IMR-90 (cell line): ENCODE results near the gene SORBS1. TPM values are rescaled to one million over a fixed set of nuclear protein-coding genes. Genes with fewer than 3 reads are reported as not detected.

Experiments used
- ATAC-seq: fragments of 200-7000 bp; cut with Tn5 transposase; 2 replicates; pipeline ENCODE4 v1.9.1; 2020; ENCODE audit warnings: low read depth, mild to moderate bottlenecking, moderate library complexity
- BruUV-seq: library from RNA; stranded (reverse); fragments of 400-500 nt; replicated peaks from 2 replicates; lab custom pipeline; 2021; lab: Mats Ljungman, UMichigan
- CTCF ChIA-PET: fragments of 300-600 bp; formaldehyde crosslinking; extraction: SDS; loops from one replicate; lab custom pipeline; 2021; ENCODE audit warnings: antibody characterized with exemption; lab: Yijun Ruan, JAX
- POLR2A ChIA-PET: fragments of 300-600 bp; sonication (Branson Sonifier 250); formaldehyde crosslinking; loops from one replicate; lab custom pipeline; 2022; ENCODE audit warnings: antibody characterized with exemption; ENCODE audit not compliant: unreplicated experiment; lab: Charles Lee
- DNase-seq: peaks from one replicate; pipeline ENCODE4 v3.0.0; 2013
- H2AFZ ChIP-seq: replicated peaks from 2 replicates; pipeline ENCODE3; 2013; ENCODE audit warnings: low read length, mild to moderate bottlenecking; ENCODE audit not compliant: poor library complexity
- H2AK5ac ChIP-seq: 2 replicates; pipeline ENCODE4 v1.6.1; 2013; ENCODE audit warnings: low read depth, low read length, inconsistent platforms
- H2AK9ac ChIP-seq: replicated peaks from 2 replicates; pipeline ENCODE3; 2013; ENCODE audit warnings: mild to moderate bottlenecking, low read depth, low read length, moderate library complexity; ENCODE audit not compliant: poor library complexity
- H2BK120ac ChIP-seq: 2 replicates; pipeline ENCODE4 v1.6.1; 2013; ENCODE audit warnings: low read depth, low read length, inconsistent platforms
- H2BK15ac ChIP-seq: 3 replicates; pipeline ENCODE4 v1.6.1; 2013; ENCODE audit warnings: low read depth, low read length, inconsistent platforms
- H2BK20ac ChIP-seq: 2 replicates; pipeline ENCODE4 v1.6.1; 2013; ENCODE audit warnings: low read depth, mild to moderate bottlenecking, inconsistent platforms, low read length, moderate library complexity
- H2BK5ac ChIP-seq: 2 replicates; pipeline ENCODE4 v1.6.1; 2013; ENCODE audit warnings: mild to moderate bottlenecking, low read depth, low read length, inconsistent platforms; ENCODE audit not compliant: poor library complexity, severe bottlenecking
- H3K14ac ChIP-seq: replicated peaks from 2 replicates; pipeline ENCODE4 v1.6.1; 2013; ENCODE audit warnings: low read depth, low read length, inconsistent platforms
- H3K18ac ChIP-seq: 2 replicates; pipeline ENCODE4 v1.6.1; 2013; ENCODE audit warnings: low read depth, low read length, control low read depth
- H3K23ac ChIP-seq: 2 replicates; pipeline ENCODE4 v1.6.1; 2013; ENCODE audit warnings: low read depth, low read length, inconsistent platforms
- H3K27ac ChIP-seq: 2 replicates; pipeline ENCODE4 v1.5.1; 2013; ENCODE audit warnings: mild to moderate bottlenecking, control low read depth, low read length; ENCODE audit not compliant: insufficient read depth
- H3K27me3 ChIP-seq: 2 replicates; pipeline ENCODE4 v1.6.1; 2013; ENCODE audit warnings: low read length; ENCODE audit not compliant: control insufficient read depth, insufficient read depth
- H3K36me3 ChIP-seq: 2 replicates; pipeline ENCODE4 v1.6.1; 2013; ENCODE audit warnings: low read length, mixed read lengths; ENCODE audit not compliant: control insufficient read depth, insufficient read depth
- H3K4ac ChIP-seq: 2 replicates; pipeline ENCODE4 v1.6.1; 2013; ENCODE audit warnings: low read depth, low read length, inconsistent platforms
- H3K4me1 ChIP-seq: 2 replicates; pipeline ENCODE4 v1.6.1; 2013; ENCODE audit warnings: low read length, mixed read lengths; ENCODE audit not compliant: control insufficient read depth, insufficient read depth
- H3K4me2 ChIP-seq: 2 replicates; pipeline ENCODE4 v1.6.1; 2013; ENCODE audit warnings: low read depth, mild to moderate bottlenecking, control low read depth, low read length, moderate library complexity
- H3K4me3 ChIP-seq: 2 replicates; pipeline ENCODE4 v1.5.1; 2013; ENCODE audit warnings: low read depth, mild to moderate bottlenecking, control low read depth, low read length, moderate library complexity; ENCODE audit not compliant: insufficient read depth
- H3K56ac ChIP-seq: 2 replicates; pipeline ENCODE4 v1.6.1; 2013; ENCODE audit warnings: low read length, inconsistent platforms; ENCODE audit not compliant: insufficient read depth; ENCODE audit errors: extremely low read depth
- H3K79me1 ChIP-seq, 2 experiments: 2 replicates each; pipeline ENCODE4 v1.6.1; 2013; ENCODE audit warnings: low read length in 2 of 2, inconsistent platforms in 1 of 2, low read depth in 1 of 2
- H3K9ac ChIP-seq: 2 replicates; pipeline ENCODE4 v1.6.1; 2013; ENCODE audit warnings: low read depth, low read length, control low read depth
- H3K9me1 ChIP-seq: 2 replicates; pipeline ENCODE4 v1.6.1; 2013; ENCODE audit warnings: low read length, inconsistent platforms; ENCODE audit not compliant: insufficient read depth
- H3K9me3 ChIP-seq: 2 replicates; pipeline ENCODE4 v1.6.1; 2013; ENCODE audit warnings: low read length; ENCODE audit not compliant: control insufficient read depth, insufficient read depth
- H4K20me1 ChIP-seq: 2 replicates; pipeline ENCODE4 v1.6.1; 2013; ENCODE audit warnings: low read length, inconsistent platforms; ENCODE audit not compliant: insufficient read depth
- H4K5ac ChIP-seq: 2 replicates; pipeline ENCODE4 v1.6.1; 2013; ENCODE audit warnings: mild to moderate bottlenecking, low read depth, low read length, control low read depth
- H4K8ac ChIP-seq, 2 experiments: 2 replicates each; pipeline ENCODE4 v1.6.1; 2013; ENCODE audit warnings: low read depth in 2 of 2, low read length in 2 of 2, control low read depth in 1 of 2, inconsistent platforms in 1 of 2
- H4K91ac ChIP-seq: 2 replicates; pipeline ENCODE4 v1.6.1; 2013; ENCODE audit warnings: low read depth, low read length, inconsistent platforms; ENCODE audit not compliant: insufficient read depth
- CEBPB ChIP-seq: IDR thresholded peaks from 2 replicates; pipeline ENCODE4 v1.6.1; 2012; ENCODE audit warnings: low read depth, low read length, improper control_type of control experiment
- WGBS, 2 experiments: methylation state at CpG; one replicate each; pipeline versions ENCODE4 v1.1.5 to v1.1.7; 2013; ENCODE audit warnings: missing lambda C conversion rate in 2 of 2; ENCODE audit not compliant: insufficient read length in 1 of 2; ENCODE audit errors: extremely low coverage in 2 of 2; 5-methylcytosine and 5-hydroxymethylcytosine counted together
- dilution Hi-C: fragments of 300-500 bp; cut with HindIII; formaldehyde crosslinking; loops from one replicate; pipeline ENCODE4 v1.14.3; 2018; ENCODE audit warnings: low sequenced_read_pairs; ENCODE audit not compliant: unreplicated experiment
- in situ Hi-C: fragments of 300-500 bp; cut with MboI; formaldehyde crosslinking; loops from 3 replicates; pipeline ENCODE4 v1.14.3; 2019; ENCODE audit warnings: low sequenced_read_pairs, inconsistent platforms, mixed read lengths
- intact Hi-C: fragments of 100-400 bp; cut with micrococcal nuclease; formaldehyde crosslinking; loops from 2 replicates; pipeline ENCODE4 v1.10.0; 2022
- polyA plus RNA-seq, 3 experiments: library from polyadenylated mRNA; depleted of rRNA; stranded (reverse); fragments of >200 nt; gene quantifications; 2 replicates each; pipeline ENCODE4 v1.2.3, GENCODE V29; 2012; ENCODE audit warnings: low replicate concordance in 1 of 3
- total RNA-seq: library from RNA; depleted of rRNA; stranded (reverse); fragments of >200 nt; gene quantifications from 2 replicates; pipeline ENCODE4 v1.2.3, GENCODE V29; 2012

SORBS1 gene
- total and polyA plus RNA-seq, 2 of the 4 experiments (the other 2 are of a cell fraction), result 0.18 to 0.32 TPM

DNA sequence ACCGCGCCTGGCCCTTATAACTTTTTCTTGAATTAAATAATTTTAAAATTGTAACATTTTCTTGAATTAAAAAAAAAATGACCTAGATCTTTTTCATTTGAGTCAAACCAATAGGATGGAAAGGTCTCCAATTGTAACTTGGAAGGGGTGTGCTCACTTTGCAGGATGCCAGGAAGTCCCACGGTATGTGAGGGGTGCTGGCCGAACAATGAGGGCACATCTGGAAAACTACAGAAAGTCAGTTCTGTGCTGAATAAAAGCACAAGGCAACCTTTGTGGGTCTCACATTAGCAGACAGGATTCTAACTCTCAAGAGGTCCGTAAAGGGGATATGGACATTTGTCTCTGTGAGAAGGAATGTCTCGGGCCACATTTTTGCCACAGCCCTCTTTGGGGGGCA, 217.6 kb downstream of the SORBS1 start:
- Histone ChIP-seq H3K27ac (no peak overlapping the region), H2BK20ac (no peak overlapping the region; the same call in 1 of the 2 replicates), H3K79me1 (no peaks in the 10 kb centered on the region), H4K20me1 (no peaks in the 10 kb centered on the region), H3K56ac (no peak overlapping the region), H3K9me1 (peaks cover 4% of the 10 kb centered on the region), H3K4ac (peak overlapping the region; percentile 16; the same call in 1 of the 2 replicates), H3K4me1 (peaks cover 6% of the 10 kb centered on the region; the same call in 1 of the 2 replicates), H3K14ac (no peak overlapping the region), H3K9me3 (no peaks in the 10 kb centered on the region), H3K27me3 (no peaks in the 10 kb centered on the region), H2BK5ac (no peak overlapping the region), H2AK5ac (peak overlapping the region; percentile 75; the same call in 1 of the 2 replicates), H2AK9ac (no peak overlapping the region), H3K23ac (no peak overlapping the region), H3K36me3 (no peaks in the 10 kb centered on the region), H4K8ac (no peak overlapping the region), H2AFZ (no peak overlapping the region), H3K4me2 (no peak overlapping the region), H3K4me3 (no peak overlapping the region), H3K18ac (no peak overlapping the region), H4K5ac (no peak overlapping the region), H2BK120ac (peak overlapping the region; percentile 36), H4K91ac (no peak overlapping the region; the same call in 1 of the 2 replicates), H3K9ac (no peak overlapping the region), H2BK15ac (peak overlapping the region; percentile 86; the same call in 1 of the 3 replicates)
- dilution Hi-C loops (no loop called here), intact Hi-C loops (no loop called here), in situ Hi-C loops (no loop called here)
- ATAC-seq, result no peak
- no peak for DNase-seq
- CTCF ChIA-PET, result no interaction called here
- BruUV-seq, result no TSS peak
- no peak for TF ChIP-seq CEBPB
- 91% methylated on average over 2 of the region's 6 CpGs; no CpG with 5 or more reads in 1 of the 2 experiments for WGBS, 2 experiments
- POLR2A ChIA-PET, result no interaction called here
